ENCODE data around the gene TIGD6.
A peak's percentile ranks its signal among the peaks of the same experiment; 100 is the strongest.

Gene TIGD6

DNA sequence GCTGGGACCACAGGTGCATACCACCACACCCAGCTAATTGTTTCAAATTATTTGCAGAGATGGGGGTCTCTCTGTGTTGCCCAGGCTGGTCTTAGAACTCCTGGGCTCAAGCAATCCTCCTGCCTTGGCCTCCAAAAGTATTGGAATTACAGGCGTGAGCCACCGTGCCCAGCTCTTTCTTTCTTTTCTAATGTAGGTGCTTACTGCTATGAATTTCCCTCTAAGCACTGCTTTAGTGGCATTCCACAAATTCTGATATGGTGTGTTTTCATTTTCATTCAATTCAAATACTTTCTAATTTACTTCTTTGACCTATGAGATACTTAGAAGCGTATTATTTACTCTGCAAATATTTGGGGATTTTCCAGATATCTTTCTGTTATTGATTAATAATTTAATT is 15.0 kb upstream of the TIGD6 start:
- no peak for DNase-seq

DNA sequence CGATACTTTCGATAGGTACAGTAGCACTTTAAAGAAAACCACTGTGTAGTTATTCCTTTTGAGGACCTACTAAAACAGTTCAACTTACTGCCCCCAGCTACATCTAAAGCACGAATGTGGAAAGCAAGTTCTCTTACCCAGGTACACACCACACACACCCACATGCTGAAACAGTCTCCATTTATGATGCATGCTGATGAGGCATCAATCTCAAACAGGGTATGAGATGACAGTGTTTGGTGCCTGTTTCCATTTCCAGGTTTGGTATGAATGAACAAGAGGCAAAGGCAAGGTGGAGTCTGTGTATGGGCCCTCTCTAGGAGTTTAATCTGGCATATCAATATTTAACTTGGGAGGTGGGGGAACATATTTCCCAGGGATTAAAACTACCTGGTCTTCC is 14.0 kb upstream of the TIGD6 start:
- DNase-seq, result no peak

DNA sequence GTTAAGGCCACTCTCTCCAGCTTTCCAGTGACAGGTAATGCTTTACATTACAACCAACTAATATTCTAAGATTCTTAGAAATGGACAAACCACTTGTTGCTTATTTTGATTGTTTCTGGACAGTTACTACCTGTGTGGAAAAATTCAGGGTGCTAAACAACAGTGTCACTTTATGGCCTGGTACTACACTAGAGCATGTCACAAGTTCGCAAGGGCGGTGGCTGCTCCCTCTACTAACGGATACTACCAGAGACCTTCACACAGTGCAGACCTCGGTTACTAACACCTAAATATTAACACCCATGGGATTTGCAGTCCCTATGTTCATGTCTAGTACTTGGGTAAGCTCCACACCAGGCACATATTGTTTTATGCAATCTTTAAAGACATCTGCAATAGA is 13.5 kb upstream of the TIGD6 start:
- no peak for DNase-seq

DNA sequence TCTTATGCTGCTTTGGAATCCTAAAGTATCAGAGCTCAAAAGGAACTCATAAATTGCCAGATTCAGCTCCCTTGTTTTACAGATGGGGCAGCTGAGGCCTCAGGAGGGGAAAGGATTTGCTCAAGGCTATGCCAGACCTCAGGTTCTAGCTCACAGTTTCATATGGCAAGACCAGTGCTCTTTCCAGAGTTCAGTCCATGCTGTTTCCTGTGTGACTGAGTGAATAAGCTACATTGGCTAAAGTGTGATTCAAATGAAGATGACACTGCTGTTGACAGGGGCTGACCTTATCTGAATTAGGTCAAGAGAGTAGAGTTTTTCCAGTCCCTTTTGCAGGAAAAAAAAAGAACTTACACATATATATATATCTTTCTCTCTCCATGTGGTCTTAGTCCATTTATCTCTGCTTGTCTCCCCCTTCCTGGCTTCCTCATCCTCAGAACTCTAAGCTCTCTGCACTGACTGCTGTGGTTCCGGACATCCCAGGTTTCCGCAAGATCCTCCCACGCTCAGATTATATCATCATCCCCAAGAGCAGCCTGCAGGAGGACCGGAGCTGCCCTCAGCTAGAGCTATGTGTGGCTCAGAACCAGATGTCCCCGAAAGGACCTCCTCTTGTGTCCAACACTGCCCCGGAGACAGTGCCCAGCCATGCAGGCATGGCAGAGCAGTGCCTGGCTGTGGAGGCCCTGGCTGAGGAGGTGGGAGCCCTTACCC is 9.4 kb upstream of the TIGD6 start:
- DNase-seq, result no peak

DNA sequence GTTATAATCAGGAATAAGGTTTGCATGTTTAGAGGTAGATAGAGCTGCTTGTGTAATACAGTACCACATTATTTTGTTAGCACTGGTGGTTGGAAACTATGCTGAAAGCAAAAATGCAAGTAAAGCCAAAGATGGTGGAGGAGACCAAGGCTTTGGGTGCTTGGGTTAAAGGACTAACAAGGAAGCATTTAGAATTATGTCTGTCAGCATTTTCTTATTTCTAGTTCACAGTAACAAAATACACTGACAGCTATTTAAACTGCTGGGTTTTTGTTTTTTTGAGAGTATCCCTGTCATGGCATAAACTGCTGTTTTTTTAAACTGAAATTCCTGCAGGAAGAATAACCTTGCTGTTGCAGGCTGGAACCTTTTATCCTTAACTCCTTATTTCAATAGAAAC is 6.6 kb upstream of the TIGD6 start:
- no peak for DNase-seq

DNA sequence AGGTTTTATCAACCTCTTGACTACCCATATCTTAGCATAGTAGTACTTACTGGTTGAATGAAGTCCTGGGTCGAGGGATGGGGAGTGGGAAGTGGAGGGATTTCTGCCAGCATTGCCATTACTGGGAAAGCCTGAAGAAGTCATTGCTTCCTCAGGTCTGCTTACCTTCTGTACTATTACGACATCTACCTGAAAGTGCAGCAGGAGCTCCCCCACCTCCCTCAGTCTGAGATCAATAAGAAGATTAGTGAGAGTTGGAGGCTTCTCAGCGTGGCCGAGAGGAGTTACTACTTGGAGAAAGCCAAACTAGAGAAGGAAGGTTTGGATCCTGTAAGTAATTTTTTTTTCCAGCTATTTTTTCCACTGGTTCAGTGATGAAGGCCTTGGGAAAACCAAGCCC is 5.9 kb upstream of the TIGD6 start:
- no peak for DNase-seq

DNA sequence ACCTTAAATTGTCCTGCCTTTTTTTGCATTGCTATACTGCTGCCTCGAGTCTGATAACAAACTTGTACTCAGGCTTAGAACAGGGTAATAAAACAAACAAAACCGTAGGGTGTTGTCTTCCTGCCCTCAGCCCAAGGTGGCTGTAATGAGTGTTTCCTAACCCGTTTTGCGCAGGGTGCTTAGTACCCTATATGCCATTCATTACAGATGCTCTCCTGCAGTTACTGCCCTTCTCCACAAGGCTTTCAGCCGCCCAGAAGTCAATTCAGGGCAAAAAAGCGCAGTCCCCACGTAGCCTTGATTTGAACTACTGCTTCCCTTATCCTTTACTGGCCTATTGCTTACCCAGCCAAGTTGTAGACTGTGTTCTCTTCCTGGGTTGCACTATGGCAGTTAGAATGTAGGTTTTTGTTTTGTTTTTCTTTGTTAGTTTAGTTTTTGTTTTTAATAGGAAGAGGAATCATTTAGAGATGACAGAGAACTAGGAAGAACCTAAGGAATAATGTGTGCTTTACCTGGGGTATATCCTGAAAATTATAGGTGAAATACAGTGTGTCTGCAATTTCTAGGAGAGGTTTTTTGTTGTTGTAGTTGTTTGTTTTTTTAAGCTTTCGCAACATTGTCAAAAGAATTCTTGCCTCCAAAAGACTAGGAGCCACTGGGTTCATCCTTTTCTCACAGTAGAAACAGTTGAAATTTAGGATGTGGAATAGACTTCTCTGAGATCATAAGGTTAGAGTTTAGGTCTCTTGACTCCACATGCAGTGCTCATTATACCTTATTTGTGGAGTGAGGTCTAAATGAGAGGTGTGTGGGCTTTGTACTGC is 1.4 kb upstream of the TIGD6 start:
- peak; percentile 83 for DNase-seq

DNA sequence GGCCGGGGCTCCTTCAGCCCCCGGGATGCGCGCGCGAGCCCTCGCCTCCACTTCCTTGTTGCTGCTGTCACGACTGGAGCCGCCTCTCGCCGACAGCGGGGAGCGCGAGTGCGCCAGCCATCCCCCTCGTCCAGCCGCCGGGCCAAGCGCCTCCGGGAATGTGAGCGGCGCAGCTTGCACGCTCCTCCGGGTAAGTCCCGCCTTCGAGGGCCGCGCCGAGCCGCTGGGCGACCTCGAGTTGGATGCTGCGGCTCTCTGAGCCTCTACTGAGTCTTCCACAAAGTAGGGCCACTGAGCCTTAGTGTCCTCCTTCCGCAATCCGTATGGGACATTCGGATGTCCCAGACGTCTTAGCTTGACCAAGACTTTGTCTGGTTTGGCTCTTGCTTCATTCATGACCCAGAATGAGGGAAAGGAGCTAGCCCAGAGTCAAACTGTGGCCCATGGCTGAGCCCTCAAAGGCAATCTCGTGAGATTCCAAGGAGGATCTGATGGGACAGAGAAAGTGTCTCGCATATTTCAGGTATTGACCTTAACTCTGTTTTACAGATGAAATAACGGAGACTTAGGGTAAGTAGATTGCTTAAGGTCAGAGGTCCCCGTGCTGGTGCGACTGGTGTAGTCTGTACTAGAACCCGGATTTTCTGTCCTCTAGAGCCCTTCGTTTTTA is 671 bp upstream of the TIGD6 start:
- DNase-seq, result peak; percentile 30

DNA sequence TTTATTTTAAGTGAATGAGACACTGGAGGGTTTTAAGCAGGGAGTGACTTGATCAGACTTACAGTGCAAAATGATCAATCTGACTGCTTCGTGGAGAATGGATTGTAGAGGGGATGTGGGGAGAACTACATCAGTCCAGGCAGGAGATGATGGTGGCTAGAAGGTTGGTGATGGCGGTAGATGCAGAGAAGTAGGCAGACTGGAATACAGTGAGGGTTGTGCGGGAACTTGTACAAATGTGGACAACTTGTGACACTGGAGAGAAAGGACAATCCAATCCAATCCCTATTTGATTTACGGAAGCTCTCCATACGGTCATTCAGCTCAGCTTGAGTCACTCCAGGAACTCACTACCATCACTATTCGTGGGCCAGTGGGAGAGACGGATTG is 593 bp downstream of the TIGD6 start:
- DNase-seq, result peak; percentile 17

DNA sequence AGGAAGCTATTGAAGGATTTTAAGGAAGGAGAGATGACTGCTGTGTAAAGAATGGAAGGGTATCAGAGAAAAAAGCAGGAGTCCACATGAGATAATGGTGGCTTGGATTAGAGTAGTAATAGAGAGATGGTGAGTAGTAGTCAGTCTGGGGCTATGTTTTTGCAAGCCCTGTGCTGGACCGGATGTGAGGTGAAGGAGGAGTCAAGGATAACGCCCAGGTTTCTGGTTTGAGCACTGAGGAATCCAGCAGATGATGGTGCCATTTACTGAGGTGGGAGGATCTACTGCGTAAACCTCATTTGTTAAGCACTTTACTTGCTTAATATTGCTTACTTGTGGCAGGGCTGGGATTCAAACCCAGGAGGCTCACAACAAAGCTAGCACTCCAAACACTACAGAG is 1.1 kb downstream of the TIGD6 start:
- DNase-seq, result no peak

DNA sequence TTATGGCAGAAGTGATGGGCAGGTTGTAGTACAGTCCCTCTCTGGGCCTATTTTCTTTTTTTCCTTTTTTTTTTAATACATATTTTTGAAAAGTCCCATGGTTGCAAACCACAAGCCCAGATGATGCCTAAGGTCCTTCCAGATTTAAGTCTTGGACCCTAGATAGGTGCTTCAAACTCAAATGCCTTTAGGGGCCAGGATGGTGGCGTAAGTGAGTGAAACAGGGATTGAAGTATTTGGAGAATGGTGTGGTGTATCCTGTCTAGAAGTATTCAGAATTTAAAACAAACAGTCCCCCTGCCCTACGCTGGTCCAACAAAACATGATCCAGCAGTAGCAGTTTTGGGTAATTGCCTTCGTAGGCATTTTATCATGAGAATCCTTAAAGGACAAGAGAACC is 2.2 kb downstream of the TIGD6 start:
- no peak for DNase-seq

DNA sequence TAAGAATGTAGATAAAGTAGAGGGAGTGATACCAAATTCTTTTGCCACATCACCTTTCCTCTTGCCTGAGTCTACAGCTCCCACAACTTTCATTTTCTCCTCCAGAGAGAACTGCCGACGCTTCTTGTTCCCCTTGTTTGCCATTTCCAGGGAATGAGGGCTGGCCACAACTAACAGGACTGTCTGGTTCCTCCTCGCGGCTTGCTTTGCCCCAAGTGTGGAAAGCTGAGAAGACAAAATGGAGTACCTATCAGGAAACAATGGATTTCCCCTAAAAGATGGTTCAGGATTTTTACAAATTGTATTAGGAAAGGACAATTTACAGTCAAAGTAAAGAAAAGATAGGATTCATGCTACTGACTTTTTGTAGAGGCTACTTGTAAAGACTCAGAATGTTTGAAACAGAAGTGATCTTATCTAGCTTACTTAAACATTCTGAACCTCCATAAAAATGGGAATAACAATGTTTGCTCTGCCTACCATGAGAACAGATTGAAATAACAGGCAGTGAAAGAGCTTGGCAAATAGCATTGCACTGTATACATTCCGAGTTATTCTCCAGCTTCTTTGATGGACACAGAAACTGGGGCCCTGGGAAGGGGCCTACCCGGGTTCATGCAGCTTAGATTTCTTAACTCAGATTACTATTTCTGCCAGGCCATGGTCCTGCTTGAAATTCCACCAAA is 4.1 kb downstream of the TIGD6 start:
- no peak for DNase-seq

DNA sequence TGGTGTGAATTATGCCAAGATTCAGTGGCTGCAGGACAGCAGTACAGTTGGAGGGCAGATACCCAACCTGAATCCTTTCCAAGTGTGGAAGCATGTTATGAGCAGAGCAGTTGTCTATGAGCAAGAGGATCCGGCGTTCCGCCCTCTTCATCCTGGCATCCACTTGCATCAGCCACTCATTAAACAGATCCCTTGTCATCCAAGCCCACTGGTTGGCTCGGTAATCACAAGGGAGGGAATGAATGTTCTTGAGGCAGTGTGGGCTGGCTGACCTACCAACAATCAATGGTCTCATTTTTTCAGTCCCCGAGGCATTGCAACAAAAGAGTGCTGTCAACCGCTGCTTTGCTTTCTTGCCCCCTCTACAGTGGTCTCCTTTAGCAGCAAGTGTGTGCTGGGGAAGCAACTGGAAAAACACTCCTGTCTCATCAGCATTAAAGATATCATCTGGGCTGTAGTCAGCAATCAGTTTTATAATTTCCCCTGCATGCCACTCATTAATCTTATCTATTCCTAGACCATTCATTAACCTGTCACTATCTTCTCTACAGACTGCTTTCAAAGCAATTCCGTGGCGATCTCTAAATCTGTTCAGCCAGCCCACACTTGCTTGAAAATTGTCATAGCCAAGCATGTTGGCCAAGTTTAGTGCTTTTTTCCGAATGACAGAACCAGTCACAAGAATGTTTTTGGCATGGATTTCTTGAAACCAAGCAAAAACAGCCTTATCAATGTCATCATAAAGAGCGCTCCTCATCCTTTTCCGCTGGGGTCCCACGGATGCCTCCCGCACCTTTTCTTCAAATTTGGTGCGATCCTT is 4.9 kb downstream of the TIGD6 start:
- no peak for DNase-seq

DNA sequence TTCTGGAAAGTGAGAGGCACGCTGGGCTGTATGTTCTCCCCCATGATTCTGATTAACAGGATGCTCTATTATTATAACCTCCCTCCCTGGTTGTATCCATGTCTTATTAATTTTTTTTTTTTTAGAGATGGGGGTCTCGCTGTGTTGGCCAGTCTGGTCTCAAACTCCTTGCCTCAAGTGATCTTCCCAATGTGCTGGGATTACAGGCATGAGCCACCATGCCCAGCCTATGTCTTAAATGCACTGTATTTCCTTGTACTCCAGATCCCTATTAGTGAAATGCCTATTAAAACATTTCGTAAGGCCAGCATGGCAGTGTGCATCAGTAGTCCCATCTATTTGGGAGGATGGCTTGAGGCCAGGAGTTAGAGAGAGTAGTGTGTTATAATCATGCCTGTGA is 7.0 kb downstream of the TIGD6 start:
- no peak for DNase-seq

DNA sequence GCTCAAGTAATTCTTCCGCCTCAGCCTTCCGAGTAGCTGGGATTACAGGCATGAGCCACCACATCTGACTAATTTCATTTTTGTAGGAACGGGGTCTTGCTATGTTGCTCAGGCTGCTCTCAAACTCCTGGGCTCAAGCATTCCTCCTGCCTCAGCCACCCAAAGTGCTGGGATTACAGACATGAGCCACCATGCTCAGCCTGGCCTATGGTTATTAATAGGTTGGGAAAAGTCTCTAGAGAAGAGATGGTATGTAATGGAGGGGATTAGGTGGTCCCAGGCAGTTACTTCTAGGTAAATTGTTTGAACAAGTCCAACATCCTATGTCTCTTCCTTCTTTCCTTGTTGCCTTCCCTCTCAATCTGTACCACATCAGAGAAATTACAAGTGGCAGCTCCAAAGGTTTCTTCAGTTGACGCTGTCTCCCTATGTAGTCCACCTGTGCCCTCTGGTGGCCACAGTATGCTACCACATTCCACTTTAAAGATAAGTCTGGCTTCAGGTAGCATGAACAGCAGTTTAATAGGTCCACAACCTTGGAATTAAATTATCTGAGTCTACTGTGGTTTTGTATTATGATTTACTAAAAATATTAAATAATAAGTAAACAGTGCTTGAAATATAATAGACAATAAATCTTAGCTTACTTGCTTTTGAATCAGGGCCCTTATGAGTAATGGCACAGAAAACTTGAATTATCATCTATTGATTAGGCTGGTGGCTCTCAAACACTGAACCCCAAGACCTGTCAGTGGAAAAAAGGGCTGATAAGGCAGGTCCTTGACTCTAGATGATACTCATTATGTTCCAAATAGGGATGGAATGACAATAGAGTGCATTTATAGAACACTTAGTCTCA is 9.7 kb downstream of the TIGD6 start:
- DNase-seq, result peak; percentile 63

DNA sequence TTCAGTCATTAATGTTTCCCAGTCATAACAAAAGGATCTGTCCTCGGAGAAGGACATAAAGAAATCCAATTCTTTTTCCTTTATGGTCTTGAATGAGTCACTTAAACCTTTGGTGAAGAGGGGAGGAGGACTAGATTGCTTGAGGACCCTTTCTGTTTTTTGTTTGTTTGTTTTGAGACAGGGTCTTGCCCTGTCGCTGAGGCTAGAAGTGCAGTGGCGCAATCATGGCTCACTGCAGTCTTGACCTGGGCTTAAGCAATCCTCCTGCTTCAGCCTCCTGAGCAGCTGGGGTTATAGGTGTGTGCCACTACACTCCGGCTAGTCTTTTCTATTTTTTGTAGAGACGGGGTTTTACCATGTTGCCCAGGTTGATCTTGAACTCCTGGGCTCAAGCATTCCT is 12.3 kb downstream of the TIGD6 start:
- DNase-seq, result no peak

DNA sequence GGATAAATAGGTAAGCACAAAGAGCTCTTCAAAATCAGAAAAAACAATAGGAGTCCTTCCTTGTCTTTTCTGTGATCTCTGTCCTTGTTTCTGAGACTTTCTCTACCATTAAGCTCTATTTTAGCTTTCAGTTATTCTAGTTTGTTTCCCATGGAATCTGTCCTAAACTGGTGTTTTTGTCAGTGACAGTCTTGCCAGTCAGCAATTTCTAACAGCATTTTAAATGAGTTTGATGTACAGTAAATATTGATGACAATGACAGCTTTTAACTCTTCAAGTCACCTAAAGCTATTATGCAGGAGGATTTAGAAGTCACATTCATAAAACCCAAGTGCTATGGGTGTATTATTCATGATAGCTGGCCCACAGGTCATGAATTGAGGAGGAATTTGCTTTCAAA is 17.9 kb downstream of the TIGD6 start:
- DNase-seq, result no peak

DNA sequence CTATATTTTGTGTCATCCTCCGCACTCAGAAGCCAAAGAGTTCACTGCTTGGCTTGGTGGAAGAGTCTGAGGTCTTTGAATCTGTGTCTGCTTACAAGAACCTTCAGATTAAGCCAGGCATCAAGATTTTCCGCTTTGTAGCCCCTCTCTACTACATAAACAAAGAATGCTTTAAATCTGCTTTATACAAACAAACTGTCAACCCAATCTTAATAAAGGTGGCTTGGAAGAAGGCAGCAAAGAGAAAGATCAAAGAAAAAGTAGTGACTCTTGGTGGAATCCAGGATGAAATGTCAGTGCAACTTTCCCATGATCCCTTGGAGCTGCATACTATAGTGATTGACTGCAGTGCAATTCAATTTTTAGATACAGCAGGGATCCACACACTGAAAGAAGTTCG is 19.2 kb downstream of the TIGD6 start:
- no peak for DNase-seq

DNA sequence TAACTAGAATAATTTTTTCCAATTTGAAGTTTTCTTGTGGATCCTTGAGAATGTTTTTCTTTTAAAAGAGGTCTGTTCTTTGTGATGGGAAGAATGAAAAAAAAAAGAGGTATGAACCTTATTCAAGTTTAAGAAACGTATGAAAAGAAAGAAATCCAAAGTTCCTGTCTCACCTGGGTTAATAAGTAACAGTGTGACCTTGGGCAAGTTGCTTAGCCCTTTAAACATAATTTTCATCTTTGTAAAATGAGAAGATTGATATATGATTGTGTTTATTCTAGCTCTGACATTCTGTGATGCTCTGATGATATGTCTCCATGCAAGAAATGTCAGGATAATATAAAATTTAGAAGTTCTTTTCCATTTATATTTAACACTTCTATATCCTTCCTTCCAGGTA is 20.6 kb downstream of the TIGD6 start:
- DNase-seq, result no peak

DNA sequence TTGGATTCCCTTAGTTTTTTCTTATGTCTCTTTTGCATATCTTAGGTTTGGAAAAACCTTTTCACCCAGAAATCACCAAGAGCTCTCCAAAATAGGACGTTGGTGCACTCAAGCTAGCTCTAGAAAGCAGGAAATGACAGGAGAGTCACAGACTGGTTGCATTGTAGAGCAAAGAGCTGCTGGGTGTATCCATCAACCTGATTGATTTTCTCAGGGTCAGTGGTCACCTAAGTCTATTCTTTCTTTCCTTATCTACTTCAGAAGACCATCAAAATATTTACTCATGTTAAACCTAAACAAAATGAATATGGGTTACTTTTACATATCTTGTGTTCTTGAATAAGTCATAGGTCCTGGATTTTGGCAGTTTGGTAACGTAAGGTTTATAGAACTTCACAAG is 25.0 kb downstream of the TIGD6 start:
- DNase-seq, result no peak

DNA sequence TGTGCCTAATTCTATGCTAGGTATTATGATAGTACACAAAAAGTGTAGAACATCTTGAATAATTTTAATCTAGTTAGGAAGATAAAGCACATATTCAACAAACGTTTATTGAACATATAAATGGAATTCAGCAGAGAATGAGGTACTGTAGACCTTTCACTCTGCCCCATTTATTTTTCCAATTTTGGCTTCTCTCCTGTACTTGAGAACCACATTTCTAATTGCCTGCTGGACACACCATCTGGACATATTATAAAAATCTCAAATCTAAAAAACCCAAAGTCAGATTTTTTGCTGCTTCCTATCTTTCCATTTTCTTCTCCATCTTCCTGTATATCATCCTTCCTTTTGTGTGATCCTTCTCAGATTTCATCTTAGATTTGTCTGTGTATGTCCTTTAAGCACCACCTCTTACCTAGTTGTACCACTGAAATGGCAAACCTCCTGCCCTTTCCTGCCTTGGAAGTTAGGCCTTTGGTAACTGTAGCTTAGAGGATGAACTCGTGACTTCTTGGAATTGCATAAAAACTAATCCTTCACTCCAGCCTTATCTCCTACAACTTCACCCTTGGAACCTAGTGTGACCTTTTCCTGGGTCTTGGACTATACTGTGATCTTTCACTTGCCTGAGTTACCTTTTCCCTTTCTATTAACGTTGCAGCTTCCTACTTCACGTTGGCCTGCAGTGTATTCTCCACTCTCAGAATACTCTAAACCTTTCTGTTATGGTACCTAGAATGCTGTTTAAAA is 31.1 kb downstream of the TIGD6 start:
- DNase-seq, result no peak

Measured in MV-4-11 (cell line).